DOHH2 (cell line): Measurements from ENCODE around the gene SMC1A.

ENCODE experiments used
- H3F3A ChIP-seq: fragments of 200-600 bp; sonication (generic), shearing (Covaris generic); 2 replicates; pipeline ENCODE4 v1.6.0; 2016; ENCODE audit warnings: antibody characterized with exemption, mild to moderate bottlenecking; ENCODE audit not compliant: control insufficient read depth, insufficient read depth
- H3K27ac ChIP-seq: fragments of 200-600 bp; sonication (generic); 2 replicates; pipeline ENCODE4 v1.5.1; 2014; ENCODE audit warnings: low read depth, mild to moderate bottlenecking, low read length, moderate library complexity
- H3K27me3 ChIP-seq: fragments of 200-600 bp; sonication (generic); 2 replicates; pipeline ENCODE4 v1.6.1; 2014; ENCODE audit warnings: mild to moderate bottlenecking, low read length, mixed read lengths; ENCODE audit not compliant: control insufficient read depth
- H3K36me3 ChIP-seq: fragments of 200-600 bp; sonication (generic); 2 replicates; pipeline ENCODE4 v1.6.1; 2014; ENCODE audit warnings: mild to moderate bottlenecking, low read length, moderate library complexity, mixed read lengths; ENCODE audit not compliant: control insufficient read depth
- H3K4me1 ChIP-seq: fragments of 200-600 bp; sonication (generic); 2 replicates; pipeline ENCODE4 v1.6.1; 2014; ENCODE audit warnings: mild to moderate bottlenecking, low read length, mixed read lengths; ENCODE audit not compliant: control insufficient read depth
- H3K4me2 ChIP-seq: fragments of 200-600 bp; sonication (generic); 2 replicates; pipeline ENCODE4 v1.6.0; 2014; ENCODE audit warnings: mild to moderate bottlenecking, low read length, moderate library complexity
- H3K4me3 ChIP-seq: fragments of 200-600 bp; sonication (generic); 2 replicates; pipeline ENCODE4 v1.5.1; 2014; ENCODE audit warnings: mild to moderate bottlenecking, low read length, mixed read lengths
- H3K79me2 ChIP-seq: fragments of 200-600 bp; sonication (generic); 2 replicates; pipeline ENCODE4 v1.6.1; 2014; ENCODE audit warnings: mild to moderate bottlenecking, low read length, mixed read lengths; ENCODE audit not compliant: control insufficient read depth
- H3K9me2 ChIP-seq: fragments of 200-600 bp; sonication (generic); replicated peaks from 2 replicates; pipeline ENCODE4 v1.6.1; 2014; ENCODE audit warnings: mild to moderate bottlenecking, low read length, mixed read lengths; ENCODE audit not compliant: control insufficient read depth
- H3K9me3 ChIP-seq: fragments of 200-600 bp; sonication (generic); 2 replicates; pipeline ENCODE4 v1.6.1; 2014; ENCODE audit warnings: antibody characterized with exemption, low read length, mixed read lengths; ENCODE audit not compliant: control insufficient read depth, insufficient read depth
- H4K20me1 ChIP-seq: fragments of 200-600 bp; sonication (generic); 2 replicates; pipeline ENCODE4 v1.6.0; 2014; ENCODE audit warnings: low read depth, mild to moderate bottlenecking, antibody characterized with exemption, low read length, moderate library complexity; ENCODE audit not compliant: control insufficient read depth, insufficient read depth
- CTCF ChIP-seq: fragments of 200-600 bp; sonication (generic); IDR thresholded peaks from one replicate; pipeline ENCODE4 v1.5.1; 2014; ENCODE audit warnings: antibody characterized with exemption, mild to moderate bottlenecking, low read depth, low read length; ENCODE audit not compliant: poor library complexity, severe bottlenecking
- EZH2phosphoT487 ChIP-seq: fragments of 200-600 bp; sonication (generic); IDR thresholded peaks from 2 replicates; pipeline ENCODE4 v1.6.1; 2017; ENCODE audit warnings: borderline replicate concordance, mild to moderate bottlenecking, antibody characterized with exemption, low read length, moderate library complexity, mixed read lengths

SMC1A gene

GRCh38 chrX:53362449-53362848, 60.0 kb downstream of the SMC1A start:
- Histone ChIP-seq H3K79me2 (no peaks in the 10 kb centered on the region), H3K4me1 (no peaks in the 10 kb centered on the region), H3K4me2 (no peak overlapping the region), H3K9me2 (no peaks in the 10 kb centered on the region), H3K9me3 (no peaks in the 10 kb centered on the region), H3K27me3 (no peaks in the 10 kb centered on the region), H3K27ac (no peak overlapping the region), H3F3A (no peaks in the 10 kb centered on the region), H3K4me3 (no peak overlapping the region), H4K20me1 (no peaks in the 10 kb centered on the region), H3K36me3 (no peaks in the 10 kb centered on the region)
- TF ChIP-seq CTCF (no peak), EZH2phosphoT487 (no peak)

- Histone ChIP-seq H3K36me3 (no peaks in the 10 kb centered on the region), H3K27ac (no peak overlapping the region), H3K27me3 (no peaks in the 10 kb centered on the region), H3K79me2 (no peaks in the 10 kb centered on the region), H3K4me1 (no peaks in the 10 kb centered on the region), H3K4me2 (no peak overlapping the region), H3K4me3 (no peak overlapping the region), H4K20me1 (no peaks in the 10 kb centered on the region), H3F3A (no peaks in the 10 kb centered on the region), H3K9me3 (no peaks in the 10 kb centered on the region), H3K9me2 (no peaks in the 10 kb centered on the region)
- TF ChIP-seq CTCF (no peak), EZH2phosphoT487 (no peak)
These were observed 64.5 kb downstream of the SMC1A start for GRCh38 chrX:53357799-53358530.

- no peaks in the 10 kb centered on the region for H3K9me2 ChIP-seq
- no peaks in the 10 kb centered on the region for H3K4me1 ChIP-seq
- H3K9me3 ChIP-seq, result no peaks in the 10 kb centered on the region
- no peaks in the 10 kb centered on the region for H3K27me3 ChIP-seq
- H3K4me3 ChIP-seq, result no peak overlapping the region
- H3K36me3 ChIP-seq, result no peaks in the 10 kb centered on the region
- no peaks in the 10 kb centered on the region for H3F3A ChIP-seq
- no peak overlapping the region for H3K4me2 ChIP-seq
- TF ChIP-seq CTCF (no peak), EZH2phosphoT487 (no peak)
- H3K79me2 ChIP-seq, result no peaks in the 10 kb centered on the region
- H3K27ac ChIP-seq, result no peak overlapping the region
- H4K20me1 ChIP-seq, result no peaks in the 10 kb centered on the region
These were observed 66.3 kb downstream of the SMC1A start for GRCh38 chrX:53356186-53356585.
